MG63 (cell line): ENCODE data around the gene KLHL35. TPM values are rescaled to one million over a fixed set of nuclear protein-coding genes. Genes with fewer than 3 reads are reported as not detected.

Source experiments
- DNase-seq: peaks from one replicate; pipeline ENCODE4 v3.0.0-alpha.2; 2020
- H3K27me3 ChIP-seq: fragments of 250-450 bp; sonication (Bioruptor Pico); 2 replicates; pipeline ENCODE4 v1.5.1; 2020; ENCODE audit warnings: mild to moderate bottlenecking, moderate library complexity
- H3K36me3 ChIP-seq: fragments of 250-450 bp; sonication (Bioruptor Pico); 2 replicates; pipeline ENCODE4 v1.5.1; 2020; ENCODE audit warnings: mild to moderate bottlenecking, moderate library complexity
- H3K4me3 ChIP-seq: fragments of 250-450 bp; sonication (Bioruptor Pico); 2 replicates; pipeline ENCODE4 v1.5.1; 2020; ENCODE audit warnings: mild to moderate bottlenecking, moderate library complexity
- H3K9me3 ChIP-seq: fragments of 250-450 bp; sonication (Bioruptor Pico); 2 replicates; pipeline ENCODE4 v1.5.1; 2020; ENCODE audit warnings: mild to moderate bottlenecking, moderate library complexity
- total RNA-seq: library from RNA; depleted of rRNA; stranded (reverse); fragments of >200 nt; shearing (Covaris generic); gene quantifications from 2 replicates; pipeline ENCODE4 v1.2.3, GENCODE V29; 2014; ENCODE audit warnings: low replicate concordance

The KLHL35 gene
- total RNA-seq, 1 experiment from 2014 or later, result 3.9 TPM

GRCh38 chr11:75433443-75433842 lies 440 bp upstream of the KLHL35 start:
- Histone ChIP-seq H3K27me3 (peaks cover 5% of the 10 kb centered on the region; the same call in 1 of the 2 replicates), H3K36me3 (no peaks in the 10 kb centered on the region), H3K4me3 (no peak overlapping the region), H3K9me3 (no peaks in the 10 kb centered on the region)
- no peak for DNase-seq

- H3K4me3 ChIP-seq, result no peak overlapping the region
- peaks cover 5% of the 10 kb centered on the region; the same call in 1 of the 2 replicates for H3K27me3 ChIP-seq
- no peak for DNase-seq
- no peaks in the 10 kb centered on the region for H3K9me3 ChIP-seq
- H3K36me3 ChIP-seq, result no peaks in the 10 kb centered on the region
These were observed 1.2 kb downstream of the KLHL35 start for GRCh38 chr11:75431533-75432525.

DNA sequence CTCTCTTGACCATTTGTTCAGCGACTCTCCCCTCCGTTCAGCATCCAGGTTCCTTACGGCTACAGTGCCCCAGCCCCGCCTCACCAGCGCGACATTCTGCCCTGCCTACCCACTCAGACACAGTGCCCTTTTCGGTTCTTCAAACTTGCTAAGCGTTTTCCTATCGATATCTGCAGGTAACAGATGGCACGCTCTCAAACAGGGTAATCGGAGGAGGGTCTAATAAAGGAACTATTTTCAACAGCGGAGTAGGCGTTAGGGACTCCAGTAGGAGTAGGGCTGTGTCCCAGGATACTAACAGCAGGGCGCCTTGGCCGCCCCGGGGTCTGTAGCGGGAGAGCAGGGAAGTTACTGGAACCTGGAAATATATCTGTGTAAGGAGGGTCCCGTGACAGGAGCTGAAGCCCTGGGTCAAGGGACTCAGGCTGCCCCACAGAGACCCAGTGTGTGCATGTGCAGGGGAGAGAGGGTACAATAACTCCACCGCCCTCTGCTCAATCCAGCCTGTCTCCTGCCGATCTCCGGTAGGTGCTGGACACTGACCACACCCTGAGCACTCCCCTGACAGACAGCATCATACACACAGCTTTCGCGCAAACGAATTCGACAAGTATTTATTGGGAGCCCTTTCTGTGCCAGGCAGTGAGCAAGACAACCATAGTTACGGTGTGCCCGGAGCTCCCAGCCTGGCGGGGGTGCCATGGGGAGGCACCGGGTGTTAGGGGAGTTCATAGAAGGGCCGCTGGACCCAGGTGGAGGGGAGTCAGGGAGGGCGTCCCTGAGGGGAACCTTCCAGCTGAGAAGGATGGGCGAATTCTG lies 2.1 kb downstream of the KLHL35 start:
- Histone ChIP-seq H3K27me3 (peaks cover 5% of the 10 kb centered on the region; the same call in 1 of the 2 replicates), H3K9me3 (no peaks in the 10 kb centered on the region), H3K4me3 (peak overlapping the region; percentile 28), H3K36me3 (no peaks in the 10 kb centered on the region)
- DNase-seq, result no peak

GRCh38 chr11:75429902-75430713 lies 2.9 kb downstream of the KLHL35 start:
- no peaks in the 10 kb centered on the region for H3K9me3 ChIP-seq
- peaks cover 5% of the 10 kb centered on the region; the same call in 1 of the 2 replicates for H3K27me3 ChIP-seq
- no peaks in the 10 kb centered on the region for H3K36me3 ChIP-seq
- H3K4me3 ChIP-seq, result peak overlapping the region; percentile 28
- peak; percentile 67 for DNase-seq

- Histone ChIP-seq H3K36me3 (no peaks in the 10 kb centered on the region), H3K4me3 (no peak overlapping the region; the same call in 1 of the 2 replicates), H3K27me3 (peaks cover 5% of the 10 kb centered on the region; the same call in 1 of the 2 replicates), H3K9me3 (no peaks in the 10 kb centered on the region)
- no peak for DNase-seq
These were observed 3.4 kb downstream of the KLHL35 start for GRCh38 chr11:75429641-75429901.

DNA sequence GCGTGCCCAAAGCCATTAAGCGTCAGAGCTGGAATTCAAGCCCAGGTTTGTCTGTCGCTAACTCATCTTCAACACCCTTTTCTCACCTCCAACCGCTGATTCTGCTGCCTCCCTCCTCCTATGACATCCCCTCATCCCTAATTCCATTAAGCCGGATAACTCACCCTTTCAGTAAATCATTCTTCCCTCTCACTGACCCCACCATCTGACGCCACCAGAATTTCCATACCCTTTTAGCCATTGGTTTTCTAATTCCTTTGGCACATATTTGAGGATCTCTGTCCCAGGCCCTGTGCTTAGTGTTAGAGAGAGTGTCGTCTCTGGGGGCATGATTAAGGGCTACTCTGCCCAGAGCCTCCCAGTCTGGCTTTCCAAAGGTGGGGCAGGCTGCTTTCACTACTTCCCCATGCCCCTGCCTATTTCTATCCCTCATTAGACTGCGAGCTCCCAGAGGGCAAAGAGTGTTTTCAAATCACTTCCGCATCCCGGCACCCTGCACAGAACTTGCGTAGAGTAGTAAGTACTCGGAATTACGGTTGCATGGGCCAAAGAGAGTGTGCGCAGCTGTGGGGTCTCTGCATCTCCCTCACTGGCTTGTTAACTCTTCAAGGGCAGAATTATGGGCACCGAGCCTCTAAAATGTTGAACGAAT lies 3.9 kb downstream of the KLHL35 start:
- H3K9me3 ChIP-seq, result no peaks in the 10 kb centered on the region
- no peak for DNase-seq
- peaks cover 5% of the 10 kb centered on the region; the same call in 1 of the 2 replicates for H3K27me3 ChIP-seq
- H3K4me3 ChIP-seq, result peak overlapping the region; percentile 55
- H3K36me3 ChIP-seq, result no peaks in the 10 kb centered on the region

DNA sequence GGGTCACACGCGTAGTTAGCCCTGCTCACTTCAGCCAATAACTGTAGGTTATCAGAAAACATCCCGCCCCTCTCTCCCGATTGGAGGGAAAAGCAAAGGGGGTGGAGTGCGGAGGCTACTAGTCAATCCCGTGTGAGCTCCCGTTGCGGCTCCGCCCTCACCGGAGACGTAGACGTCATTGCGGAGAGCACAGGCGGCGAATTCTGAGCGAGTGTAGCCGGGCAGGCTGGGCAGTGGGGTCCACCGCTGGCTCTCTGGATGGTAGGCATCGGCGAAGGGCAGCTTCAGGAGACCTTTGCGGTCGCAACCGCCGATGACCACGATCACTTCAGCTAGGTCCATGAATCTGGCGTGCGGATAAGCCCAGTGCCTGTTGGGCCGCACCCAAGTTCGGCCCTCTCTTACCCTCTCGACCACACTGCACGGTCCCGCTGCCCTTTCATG lies 4.7 kb downstream of the KLHL35 start:
- Histone ChIP-seq H3K36me3 (no peaks in the 10 kb centered on the region), H3K4me3 (peak overlapping the region; percentile 55), H3K27me3 (peaks cover 5% of the 10 kb centered on the region; the same call in 1 of the 2 replicates), H3K9me3 (no peaks in the 10 kb centered on the region)
- peak; percentile 94 for DNase-seq

DNA sequence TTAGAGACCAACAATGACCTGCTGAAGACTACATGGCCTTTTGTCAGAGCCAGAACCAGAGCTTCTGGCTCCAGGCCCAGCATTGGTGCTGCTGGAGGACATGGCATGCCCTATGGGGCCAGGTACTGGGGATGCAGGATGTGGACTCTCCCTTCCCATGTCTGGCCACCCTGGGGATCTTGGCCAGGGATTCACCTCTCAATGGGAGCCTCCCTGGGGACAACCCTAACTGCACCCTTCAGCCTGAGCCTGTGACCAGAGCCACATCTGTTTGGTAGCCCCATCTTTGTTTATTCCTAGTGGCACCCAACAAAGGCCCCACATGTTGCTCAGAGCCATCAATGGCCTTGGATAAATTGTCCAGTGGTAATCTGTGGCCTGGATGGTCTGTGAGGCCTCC lies 5.8 kb downstream of the KLHL35 start:
- Histone ChIP-seq H3K9me3 (no peaks in the 10 kb centered on the region), H3K27me3 (peaks cover 5% of the 10 kb centered on the region; the same call in 1 of the 2 replicates), H3K36me3 (0 out of 2 replicates have a peak, but pooled peaks cover 3% of the 10 kb centered on the region), H3K4me3 (no peak overlapping the region)
- no peak for DNase-seq

DNA sequence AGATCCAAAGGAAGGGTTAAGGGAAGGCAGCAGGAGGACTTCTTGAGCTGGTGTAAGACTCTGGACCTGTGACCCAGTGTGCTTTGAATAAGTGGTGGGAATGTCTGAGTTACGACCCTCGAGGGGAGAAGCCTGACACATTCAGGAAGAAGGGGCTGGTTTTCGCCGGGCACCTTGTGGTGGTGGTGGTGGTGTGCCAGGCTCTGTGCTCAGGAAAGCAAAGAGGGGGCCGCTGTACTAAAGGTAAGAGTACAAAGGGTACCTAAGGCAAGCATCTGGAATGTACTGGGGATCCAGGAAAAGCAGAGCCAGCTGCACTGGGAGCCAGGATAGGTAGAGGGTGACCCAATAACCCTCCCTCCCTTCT lies 6.3 kb downstream of the KLHL35 start:
- no peak overlapping the region for H3K4me3 ChIP-seq
- H3K36me3 ChIP-seq, result 0 out of 2 replicates have a peak, but pooled peaks cover 3% of the 10 kb centered on the region
- H3K9me3 ChIP-seq, result no peaks in the 10 kb centered on the region
- peaks cover 5% of the 10 kb centered on the region; the same call in 1 of the 2 replicates for H3K27me3 ChIP-seq
- DNase-seq, result no peak

DNA sequence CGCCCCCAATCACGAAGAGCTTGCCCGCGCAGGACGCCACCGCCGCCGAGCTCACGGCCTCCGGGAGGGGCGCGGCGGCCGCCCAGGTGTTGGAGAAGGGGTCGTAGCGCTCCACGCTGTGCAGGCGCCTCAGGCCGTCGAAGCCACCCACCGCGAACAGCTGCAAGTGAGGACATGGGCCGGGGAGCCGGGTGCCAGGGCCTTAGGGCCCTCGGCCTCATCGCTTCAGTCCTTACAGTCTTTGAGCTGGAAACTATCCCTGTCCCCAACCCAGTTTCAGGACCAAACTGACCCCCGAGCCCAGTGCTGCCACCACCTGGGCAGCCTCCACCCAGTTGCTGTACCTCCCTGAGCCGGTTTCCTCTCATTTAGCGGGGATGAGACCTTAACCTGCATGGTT lies 7.6 kb downstream of the KLHL35 start:
- H3K36me3 ChIP-seq, result peaks cover 8% of the 10 kb centered on the region
- H3K9me3 ChIP-seq, result no peaks in the 10 kb centered on the region
- H3K4me3 ChIP-seq, result no peak overlapping the region
- no peak for DNase-seq
- H3K27me3 ChIP-seq, result peaks cover under 1% of the 10 kb centered on the region; the same call in 1 of the 2 replicates

DNA sequence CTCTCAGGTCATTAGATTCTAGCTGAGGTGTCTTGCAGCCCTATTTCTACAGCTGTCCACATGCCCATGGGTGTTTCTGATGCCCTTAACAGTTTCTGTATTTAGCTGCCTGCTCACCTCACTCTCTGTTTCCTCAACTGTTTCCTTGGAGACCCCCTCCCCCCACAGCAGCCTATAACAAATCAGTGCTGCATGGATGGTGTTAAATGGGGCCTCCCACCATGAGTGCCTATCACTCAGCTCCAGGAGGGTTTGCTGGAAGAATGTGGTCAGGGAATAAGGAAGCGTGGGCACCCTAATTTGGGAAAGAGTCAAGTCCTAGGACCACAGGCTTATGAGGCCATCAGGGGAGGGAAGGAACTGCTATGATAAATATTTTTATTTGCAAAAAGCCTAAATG lies 8.6 kb downstream of the KLHL35 start:
- Histone ChIP-seq H3K4me3 (no peak overlapping the region), H3K27me3 (no peaks in the 10 kb centered on the region), H3K9me3 (no peaks in the 10 kb centered on the region), H3K36me3 (peaks cover 17% of the 10 kb centered on the region)
- no peak for DNase-seq

- Histone ChIP-seq H3K27me3 (no peaks in the 10 kb centered on the region), H3K36me3 (peaks cover 17% of the 10 kb centered on the region), H3K9me3 (no peaks in the 10 kb centered on the region), H3K4me3 (no peak overlapping the region)
- no peak for DNase-seq
These were observed 9.3 kb downstream of the KLHL35 start for GRCh38 chr11:75423721-75424120.

DNA sequence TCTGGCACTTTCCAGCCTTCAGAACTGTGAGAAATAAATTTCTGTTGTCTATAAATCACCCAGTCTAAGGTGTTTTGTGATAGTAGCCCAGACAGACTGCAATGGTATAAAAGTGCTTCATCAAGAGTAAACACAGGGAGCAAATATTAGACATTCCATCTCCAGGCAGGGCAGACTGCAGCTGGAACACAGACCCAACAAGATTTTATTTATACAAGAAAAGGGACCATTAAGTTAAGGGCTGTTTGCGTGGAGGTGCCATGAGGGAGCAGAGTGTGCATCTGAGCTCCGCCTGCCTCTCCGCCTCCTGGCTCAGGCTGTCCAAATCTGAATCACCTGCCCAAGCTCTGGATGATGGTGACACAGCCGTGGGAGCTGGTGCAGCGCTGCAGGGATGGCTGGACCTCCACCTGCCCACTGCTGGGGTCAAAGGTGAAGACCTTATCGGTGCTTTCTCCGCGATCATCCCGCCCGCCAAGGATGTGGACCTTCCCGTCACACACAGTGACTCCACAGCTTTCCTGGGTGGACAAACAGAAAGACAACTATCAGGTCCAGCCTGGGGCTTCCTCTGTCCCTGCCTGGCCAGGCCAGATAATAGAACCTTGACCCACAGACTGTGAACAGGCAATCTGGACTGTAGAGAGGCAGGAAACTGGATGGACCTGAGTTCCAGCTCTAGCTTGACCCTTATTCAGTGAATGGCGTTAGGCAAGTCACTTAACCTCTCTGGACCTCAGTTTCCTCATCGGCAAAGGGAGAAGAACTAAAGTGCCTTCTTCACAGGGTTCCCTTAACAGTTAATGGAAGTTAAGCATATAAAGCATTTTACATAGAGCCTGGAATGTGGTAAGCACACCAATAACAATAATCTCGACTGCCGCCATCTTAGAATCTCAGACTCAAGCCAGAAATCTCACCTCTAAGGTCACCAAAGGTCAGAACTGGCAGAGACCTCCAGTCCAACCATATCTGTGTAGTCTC lies 10.5 kb downstream of the KLHL35 start:
- Histone ChIP-seq H3K9me3 (no peaks in the 10 kb centered on the region), H3K27me3 (no peaks in the 10 kb centered on the region), H3K36me3 (peaks cover 17% of the 10 kb centered on the region), H3K4me3 (no peak overlapping the region)
- DNase-seq, result no peak

DNA sequence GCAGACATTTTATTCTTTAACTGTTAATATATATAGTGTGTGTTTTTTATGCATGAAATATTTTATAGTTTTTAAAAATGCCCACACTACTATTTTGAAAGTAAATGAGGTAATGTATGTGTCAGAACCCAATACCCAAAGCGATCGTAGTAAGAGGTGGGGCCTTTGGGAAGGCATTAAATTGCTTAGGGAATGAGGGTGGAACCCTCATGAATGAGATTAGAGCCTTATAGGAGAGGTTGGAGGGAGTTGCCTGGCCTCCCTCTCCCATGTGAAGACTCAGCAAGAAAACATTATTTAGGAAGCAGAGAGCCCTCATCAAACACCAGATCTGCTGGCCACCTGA lies 11.1 kb downstream of the KLHL35 start:
- Histone ChIP-seq H3K36me3 (peaks cover 20% of the 10 kb centered on the region), H3K9me3 (no peaks in the 10 kb centered on the region), H3K4me3 (no peak overlapping the region), H3K27me3 (no peaks in the 10 kb centered on the region)
- no peak for DNase-seq

- H3K36me3 ChIP-seq, result peaks cover 24% of the 10 kb centered on the region
- no peak overlapping the region for H3K4me3 ChIP-seq
- H3K27me3 ChIP-seq, result no peaks in the 10 kb centered on the region
- no peaks in the 10 kb centered on the region for H3K9me3 ChIP-seq
- no peak for DNase-seq
These were observed 11.9 kb downstream of the KLHL35 start for GRCh38 chr11:75421035-75421602.
